Right ventricle myocardium superior (tissue), 1 donor: Measurements from ENCODE around the gene SLC28A1. TPM values are rescaled to one million over a fixed set of nuclear protein-coding genes. Genes with fewer than 3 reads are reported as not detected.
"Not testable (repeated sequence)": the region's sequence is repeated elsewhere in the genome, so short reads cannot be mapped to it uniquely, and the experiment has no call there.

Source experiments
- ATAC-seq: fragments of 200-7000 bp; cut with Tn5 transposase; one replicate; pipeline ENCODE4 v1.9.1; 2020; ENCODE audit warnings: mild to moderate bottlenecking; ENCODE audit not compliant: poor library complexity
- DNase-seq: peaks from one replicate; pipeline ENCODE4 v3.0.0-alpha.2; 2020
- intact Hi-C: fragments of 100-400 bp; cut with DNase I; formaldehyde crosslinking; loops from one replicate; pipeline ENCODE4 v1.11.2; 2022
- total RNA-seq: library from RNA; stranded (reverse); fragmentation: NEBNext Ultra II Directional; extraction: Animal tissue kit (Norgen Biotek cat#: 25700); gene quantifications from one replicate; pipeline ENCODE4 v1.2.1, GENCODE V29; 2021
- donor health status: DM: no; HTN: yes; CAD: no; lungs with severe emphysema.

SLC28A1 gene
- total RNA-seq, 1 donor from 2014 or later, result 0.46 TPM

DNA sequence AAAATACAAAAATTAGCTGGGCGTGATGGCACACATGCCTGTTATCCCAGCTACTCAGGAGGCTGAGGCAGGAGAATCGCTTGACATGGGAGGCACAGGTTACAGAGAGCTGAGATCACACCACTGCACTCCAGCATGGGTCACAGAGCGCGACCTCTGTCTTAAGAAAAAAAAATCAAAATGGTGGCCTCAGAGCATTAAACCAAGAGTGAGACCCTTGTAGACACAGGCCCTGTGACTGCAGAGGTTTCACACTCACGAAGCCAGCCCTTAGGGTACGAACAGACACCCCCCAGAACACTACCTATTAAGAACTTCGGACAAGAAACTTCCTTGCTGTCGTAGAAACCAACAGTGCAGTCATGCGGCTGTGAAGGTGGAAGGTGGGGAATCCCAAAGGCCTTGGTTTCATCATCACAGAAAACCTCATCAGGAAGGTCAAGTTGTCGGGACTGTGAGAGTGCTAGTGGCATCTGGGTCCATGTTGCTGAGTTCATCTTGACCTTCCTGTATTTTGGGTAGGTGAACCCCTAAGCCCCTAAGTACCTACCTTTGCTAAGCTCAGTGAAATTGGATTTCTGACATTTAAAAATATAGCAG lies 92.4 kb downstream of the SLC28A1 start:
- no peak for ATAC-seq
- DNase-seq, result no peak
- intact Hi-C loops, result no loop called here

GRCh38 chr15:84979651-84980050 lies 95.2 kb downstream of the SLC28A1 start:
- no peak for ATAC-seq
- intact Hi-C loops, result loop anchor here (5.0 kb wide), 1 partner anchor 48 kb away; no protein-coding TSS in a partner anchor
- peak; percentile 59 for DNase-seq

GRCh38 chr15:84980196-84981053 lies 96.0 kb downstream of the SLC28A1 start:
- DNase-seq, result peak; percentile 91
- ATAC-seq, result peak; percentile 84

DNA sequence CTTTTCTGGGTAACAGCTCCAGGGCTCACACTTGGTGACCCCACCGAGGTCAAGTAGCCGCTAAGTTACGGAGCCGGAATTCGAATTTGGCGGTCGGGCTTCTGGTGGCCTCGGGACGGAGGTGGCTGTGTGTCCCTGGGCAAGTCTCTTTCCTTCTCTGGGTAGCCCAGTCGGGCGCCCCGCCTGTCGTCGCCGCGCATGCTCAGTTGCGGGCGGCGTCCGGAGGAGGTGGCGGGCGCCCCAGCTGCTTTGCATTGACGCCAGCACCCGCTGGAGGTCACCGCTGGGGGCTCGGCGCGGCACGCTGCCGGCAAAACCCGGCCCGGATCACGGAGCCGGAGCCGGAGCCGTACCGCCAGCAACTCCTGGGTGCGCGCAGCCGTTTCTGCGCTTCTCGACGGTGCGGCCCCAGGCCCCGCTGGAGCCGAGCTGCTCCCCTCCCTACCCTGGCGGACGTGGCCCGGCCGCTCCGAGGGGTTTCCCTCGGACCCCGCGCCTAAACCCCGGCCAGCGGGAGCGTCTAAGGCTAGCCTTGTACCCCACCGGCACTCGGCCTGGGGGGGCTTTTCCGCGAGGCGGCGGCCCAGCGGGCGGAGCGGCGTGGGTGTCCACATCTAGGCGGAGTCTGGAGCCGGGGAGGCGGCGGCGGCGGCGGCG lies 96.7 kb downstream of the SLC28A1 start:
- intact Hi-C loops, result loop anchor here (5.0 kb wide), 1 partner anchor 46 kb away; no protein-coding TSS in a partner anchor
- peak; percentile 97 for DNase-seq
- peak; percentile 96 for ATAC-seq

More at GRCh38 chr15:84980196-84981053, 96.0 kb downstream of the SLC28A1 start:
- intact Hi-C loops, result loop anchor here (5.0 kb wide), 1 partner anchor 47 kb away; no protein-coding TSS in a partner anchor

- intact Hi-C loops, result loop anchor here (5.0 kb wide), 1 partner anchor 45 kb away; no protein-coding TSS in a partner anchor
- no peak for ATAC-seq
- DNase-seq, result peak; percentile 81
These were observed 97.3 kb downstream of the SLC28A1 start, which contains the start of gene PDE8A for GRCh38 chr15:84981711-84982300. PDE8A (plus strand) TSS chr15:84981856; CDS start chr15:84982163, 307 bp downstream.

GRCh38 chr15:84982301-84982920 lies 97.9 kb downstream of the SLC28A1 start:
- ATAC-seq, result no peak
- peak; percentile 50 for DNase-seq
- intact Hi-C loops, result loop anchor here (5.0 kb wide), 1 partner anchor 45 kb away; no protein-coding TSS in a partner anchor

DNA sequence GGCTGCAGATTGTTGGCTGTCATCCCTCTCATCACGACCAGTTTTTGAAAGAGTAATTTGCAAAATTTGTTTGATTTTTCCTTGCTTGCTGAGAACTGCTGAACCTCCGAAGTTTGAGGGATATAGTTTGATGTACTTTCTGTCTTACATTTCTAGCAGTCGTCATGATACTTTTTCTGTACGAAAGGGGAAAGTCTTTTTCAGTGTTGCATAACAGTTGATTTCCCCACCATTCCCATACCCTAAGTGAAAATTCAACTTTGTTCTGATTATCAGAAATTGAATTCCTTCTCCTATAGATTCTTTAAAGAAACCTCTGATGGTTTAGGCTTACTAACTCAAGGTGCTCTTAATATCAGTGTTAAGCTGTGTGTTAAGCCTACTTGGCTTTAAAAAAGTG lies 98.8 kb downstream of the SLC28A1 start:
- ATAC-seq (no peak), DNase-seq (no peak)
- intact Hi-C loops, result loop anchor here (5.0 kb wide), 1 partner anchor 44 kb away; no protein-coding TSS in a partner anchor

- DNase-seq, result no peak
- no peak for ATAC-seq
- intact Hi-C loops, result loop anchor here (5.0 kb wide), 1 partner anchor 44 kb away; no protein-coding TSS in a partner anchor
These were observed 99.2 kb downstream of the SLC28A1 start for GRCh38 chr15:84983711-84984110.

- no peak for ATAC-seq
- no peak for DNase-seq
These were observed 100.7 kb downstream of the SLC28A1 start for GRCh38 chr15:84985158-84985557.

DNA sequence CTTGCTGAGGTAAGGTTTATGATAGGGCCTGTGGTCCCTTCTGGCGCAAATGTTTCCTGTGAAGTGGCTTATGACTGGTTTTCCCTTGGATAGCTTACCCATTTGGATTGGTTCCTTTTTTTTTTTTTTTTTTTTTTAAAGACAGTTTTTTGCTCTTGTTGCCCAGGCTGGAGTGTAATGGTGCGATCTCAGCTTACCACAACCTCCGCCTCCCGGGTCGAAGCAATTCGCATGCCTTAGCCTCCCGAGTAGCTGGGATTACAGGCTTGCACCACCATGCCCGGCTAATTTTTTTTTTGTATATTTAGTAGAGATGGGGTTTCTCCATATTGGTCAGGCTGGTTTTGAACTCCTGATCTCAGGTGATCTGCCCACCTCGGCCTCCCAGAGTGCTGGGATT lies 102.9 kb downstream of the SLC28A1 start:
- intact Hi-C loops, result not testable (repeated sequence)

More at GRCh38 chr15:84985158-84985557, 100.7 kb downstream of the SLC28A1 start:
- intact Hi-C loops, result no loop called here

DNA sequence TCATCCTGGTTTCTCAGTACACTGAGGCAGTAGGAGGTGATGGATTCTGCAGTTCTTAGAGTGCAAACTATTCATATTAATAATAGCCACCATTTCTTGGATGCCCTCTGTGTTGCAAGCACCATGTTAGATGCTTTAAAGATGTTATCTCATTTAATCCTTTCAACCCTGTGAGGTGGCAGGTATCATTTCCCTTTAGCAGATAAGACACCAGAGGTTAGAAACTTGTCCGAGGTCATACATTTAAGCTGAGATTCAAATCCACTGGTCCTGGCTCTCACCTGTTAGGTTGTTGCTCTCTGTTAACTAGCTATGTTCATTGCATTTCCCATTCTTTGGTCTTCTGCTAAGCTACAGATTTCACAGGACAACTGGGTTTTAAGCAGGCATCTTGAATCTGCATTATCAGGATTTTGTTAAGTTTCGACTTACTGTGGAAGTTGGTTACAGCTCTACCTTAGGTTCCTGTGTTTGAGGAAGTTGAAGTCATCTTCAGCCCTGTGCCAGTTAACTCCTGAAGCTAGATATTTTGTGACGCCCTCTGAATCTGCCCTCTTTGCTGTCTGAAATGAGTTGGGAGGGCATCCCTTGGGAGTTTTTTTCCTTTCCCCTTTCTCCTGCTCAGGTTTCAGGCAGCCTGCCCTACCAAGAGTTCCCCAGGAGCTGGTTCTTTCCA lies 103.6 kb downstream of the SLC28A1 start:
- intact Hi-C loops, result no loop called here
- no peak for ATAC-seq
- DNase-seq, result no peak

More for the DNA sequence above, 102.9 kb downstream of the SLC28A1 start:
- DNase-seq, ATAC-seq: not testable (repeated sequence)

DNA sequence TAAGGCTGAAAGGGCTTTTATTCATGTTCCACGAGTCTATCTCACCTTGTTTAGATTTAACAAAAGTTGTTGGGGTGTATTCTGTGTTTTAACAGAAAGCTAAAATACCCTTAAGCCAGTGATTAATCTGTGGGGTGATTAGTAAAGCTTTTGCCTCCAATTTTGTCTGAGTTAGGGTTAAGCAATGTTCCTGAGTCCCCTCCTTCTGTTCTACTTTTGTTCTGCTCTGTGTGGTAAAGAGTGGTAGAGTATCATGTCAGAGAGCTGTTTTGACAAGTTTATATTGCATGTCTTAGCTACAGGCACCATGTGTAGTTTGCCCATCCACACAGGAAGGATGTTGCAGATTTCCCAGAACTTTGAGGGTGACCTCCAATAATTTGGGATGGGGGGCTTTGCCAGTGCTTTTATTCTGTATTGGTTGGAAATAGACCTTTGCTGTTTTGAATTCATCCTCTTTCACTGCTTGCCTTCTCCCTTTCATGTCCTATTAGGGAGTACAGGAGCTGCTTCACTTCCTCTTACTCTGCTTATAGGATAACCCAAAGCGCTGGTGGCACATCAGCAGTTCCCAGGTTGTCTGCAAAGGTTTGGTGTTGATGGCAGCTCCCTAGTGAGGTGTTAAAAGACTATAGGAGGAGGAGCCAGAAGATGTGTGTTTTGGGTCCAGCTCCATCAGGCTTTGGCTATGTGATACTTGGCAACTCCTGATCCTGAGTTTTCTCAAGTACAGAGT lies 104.6 kb downstream of the SLC28A1 start:
- ATAC-seq (no peak), DNase-seq (no peak)
- intact Hi-C loops, result no loop called here

GRCh38 chr15:84990507-84990906 lies 106.0 kb downstream of the SLC28A1 start:
- ATAC-seq, result no peak
- intact Hi-C loops, result no loop called here
- no peak for DNase-seq

GRCh38 chr15:84991014-84991712 lies 106.7 kb downstream of the SLC28A1 start:
- DNase-seq (no peak), ATAC-seq (no peak)
- intact Hi-C loops, result no loop called here

DNA sequence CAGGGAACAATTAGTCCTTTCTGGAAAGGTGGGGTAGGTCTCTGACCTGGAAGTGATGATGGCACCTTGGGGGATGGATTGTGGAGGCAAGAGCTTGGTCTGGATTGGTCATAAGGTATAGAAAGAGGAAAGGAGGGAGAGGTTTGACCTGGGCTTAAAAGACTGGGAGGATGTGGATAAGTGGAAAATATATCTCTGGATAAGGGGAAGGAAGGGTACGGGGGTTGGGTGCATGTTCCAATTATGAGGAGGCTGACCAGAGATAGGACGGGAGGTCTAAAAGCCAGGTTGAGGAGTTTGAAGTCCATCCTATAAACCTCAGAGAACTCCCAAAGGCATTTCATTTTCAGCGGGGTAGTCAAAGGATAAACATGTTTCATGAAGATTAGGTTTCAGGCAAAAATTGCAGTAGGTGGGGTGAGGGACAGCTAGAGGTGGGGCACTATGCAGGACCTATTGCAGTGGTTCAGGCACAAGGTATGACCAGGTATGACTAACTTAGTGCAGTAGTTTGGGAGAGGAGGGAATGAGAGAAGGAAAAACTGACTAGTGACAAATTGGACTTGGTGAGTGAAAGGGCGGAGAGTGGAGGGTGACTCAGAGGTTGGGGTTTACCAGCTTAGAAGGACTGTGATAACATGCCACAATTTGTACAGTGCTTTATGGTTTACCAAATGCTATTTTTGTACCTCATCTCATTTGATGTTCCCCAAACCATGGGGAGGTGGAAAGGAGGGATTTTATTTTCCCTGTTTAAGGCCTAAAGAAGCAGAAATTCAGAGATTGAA lies 107.9 kb downstream of the SLC28A1 start:
- no peak for DNase-seq
- peak; percentile 30 for ATAC-seq
- intact Hi-C loops, result no loop called here
